HG03575 (cell line): ENCODE data around the gene ABCC5.
"Not testable (repeated sequence)": the region's sequence is repeated elsewhere in the genome, so short reads cannot be mapped to it uniquely, and the experiment has no call there.

Experiments used
- ATAC-seq: cut with Tn5 transposase; IDR thresholded peaks from one replicate; pipeline ENCODE4 v1.9.1; 2021; ENCODE audit not compliant: unreplicated experiment, insufficient number of reproducible peaks, low FRiP score; ENCODE audit errors: extremely low read depth

Gene ABCC5

GRCh38 chr3:184017672-184018423 is at the start of gene ABCC5:
TSS of gene ABCC5 (minus strand) at chr3:184017884. CDS start at chr3:184014392, 3,492 bp downstream.
- peak; percentile 72 for ATAC-seq

GRCh38 chr3:184066211-184066610 is 48.5 kb upstream of the ABCC5 start:
- no peak for ATAC-seq

- ATAC-seq, result no peak
These were observed 45.0 kb upstream of the ABCC5 start for GRCh38 chr3:184062637-184063036.

- no peak for ATAC-seq
These were observed 41.7 kb upstream of the ABCC5 start for GRCh38 chr3:184059424-184059823.

- no peak for ATAC-seq
These were observed 40.3 kb upstream of the ABCC5 start for GRCh38 chr3:184058029-184058428.

- no peak for ATAC-seq
These were observed 35.1 kb upstream of the ABCC5 start, which contains the start of gene HTR3C for GRCh38 chr3:184052767-184053166. TSS of gene HTR3C (plus strand) at chr3:184053047. CDS start at chr3:184053081, 34 bp downstream.

GRCh38 chr3:184050217-184050847 is 32.6 kb upstream of the ABCC5 start:
- ATAC-seq, result no peak

GRCh38 chr3:184045995-184046394 is 28.3 kb upstream of the ABCC5 start:
- no peak for ATAC-seq

- ATAC-seq, result no peak
These were observed 24.9 kb upstream of the ABCC5 start for GRCh38 chr3:184042617-184043016.

- ATAC-seq, result no peak
These were observed 22.3 kb upstream of the ABCC5 start for GRCh38 chr3:184040010-184040409.

GRCh38 chr3:184039414-184039813 is 21.7 kb upstream of the ABCC5 start:
- ATAC-seq, result no peak

GRCh38 chr3:184038307-184038706 is 20.6 kb upstream of the ABCC5 start:
- not testable (repeated sequence) for ATAC-seq

- ATAC-seq, result no peak
These were observed 20.1 kb upstream of the ABCC5 start for GRCh38 chr3:184037816-184038215.

- ATAC-seq, result no peak
These were observed 13.6 kb upstream of the ABCC5 start, which contains the start of gene HTR3D for GRCh38 chr3:184031187-184031792. TSS of gene HTR3D (plus strand) at chr3:184031742. CDS start at chr3:184031742, 0 bp downstream.

GRCh38 chr3:184030536-184030935 is 12.9 kb upstream of the ABCC5 start:
- no peak for ATAC-seq

- no peak for ATAC-seq
These were observed 11.8 kb upstream of the ABCC5 start for GRCh38 chr3:184029443-184029842.

- not testable (repeated sequence) for ATAC-seq
These were observed 10.7 kb upstream of the ABCC5 start for GRCh38 chr3:184028275-184028890.

- ATAC-seq, result not testable (repeated sequence)
These were observed 7.6 kb upstream of the ABCC5 start for GRCh38 chr3:184025256-184025655.

- ATAC-seq, result no peak
These were observed 4.6 kb upstream of the ABCC5 start for GRCh38 chr3:184022323-184022722.
